HG03354 (cell line): ENCODE measurements around the gene TFE3.
"Not testable (repeated sequence)": the region's sequence is repeated elsewhere in the genome, so short reads cannot be mapped to it uniquely, and the experiment has no call there.

Source experiments
- ATAC-seq: cut with Tn5 transposase; IDR thresholded peaks from one replicate; pipeline ENCODE4 v1.9.1; 2021; ENCODE audit warnings: mild to moderate bottlenecking; ENCODE audit not compliant: unreplicated experiment, poor library complexity, severe bottlenecking

Gene TFE3

DNA sequence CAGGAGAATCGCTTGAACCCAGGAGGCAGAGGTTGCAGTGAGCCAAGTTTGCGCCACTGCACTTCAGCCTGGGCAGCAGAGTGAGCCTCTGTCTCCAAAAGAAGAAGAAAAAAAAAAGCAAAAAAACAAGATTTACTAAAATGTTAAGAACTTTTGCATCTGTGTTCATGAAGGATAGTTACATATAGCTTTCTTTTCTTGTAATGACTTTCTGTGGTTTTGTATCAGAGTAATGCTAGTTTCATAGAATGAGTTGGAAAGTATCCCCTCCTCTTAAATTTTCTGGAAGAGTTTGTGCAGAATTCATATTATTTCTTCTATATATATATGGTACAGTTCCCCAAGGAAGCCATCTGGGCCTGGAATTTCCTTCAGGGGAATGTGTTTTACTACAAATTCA lies 24.1 kb downstream of the TFE3 start:
- no peak for ATAC-seq

DNA sequence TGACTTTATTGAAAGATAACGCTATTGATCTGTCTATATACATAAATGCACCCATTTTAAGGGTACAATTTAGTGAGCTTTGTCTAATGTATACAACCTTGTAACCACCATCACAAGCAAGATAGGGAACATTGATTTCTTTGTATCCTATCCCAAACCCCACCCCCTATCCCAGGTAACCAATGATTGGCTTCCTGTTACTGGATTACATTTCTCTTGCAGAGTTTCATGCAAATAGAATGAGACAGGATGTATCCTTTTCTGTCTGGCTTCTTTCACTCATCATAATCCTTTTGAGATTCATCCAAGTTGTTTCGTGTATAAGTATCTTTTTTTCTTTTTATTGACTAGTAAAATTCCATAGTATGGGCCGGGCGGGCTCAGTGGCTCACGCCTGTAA lies 39.5 kb downstream of the TFE3 start:
- ATAC-seq = no peak

- peak; percentile 74 for ATAC-seq
Observed at GRCh38 chrX:49002091-49002935, 40.8 kb downstream of the TFE3 start, which contains the start of gene GRIPAP1. Gene GRIPAP1 (minus strand): TSS chrX:49002264. CDS start chrX:49002229, 35 bp downstream.

- peak; percentile 40 for ATAC-seq
Observed at GRCh38 chrX:49001521-49002090, 41.6 kb downstream of the TFE3 start.

- ATAC-seq = no peak
Observed at GRCh38 chrX:49000636-49001035, 42.5 kb downstream of the TFE3 start.

GRCh38 chrX:48999030-48999429 lies 44.1 kb downstream of the TFE3 start:
- ATAC-seq = no peak

GRCh38 chrX:48998391-48998790 lies 44.8 kb downstream of the TFE3 start:
- ATAC-seq = no peak

GRCh38 chrX:48997865-48998264 lies 45.3 kb downstream of the TFE3 start:
- ATAC-seq = no peak

DNA sequence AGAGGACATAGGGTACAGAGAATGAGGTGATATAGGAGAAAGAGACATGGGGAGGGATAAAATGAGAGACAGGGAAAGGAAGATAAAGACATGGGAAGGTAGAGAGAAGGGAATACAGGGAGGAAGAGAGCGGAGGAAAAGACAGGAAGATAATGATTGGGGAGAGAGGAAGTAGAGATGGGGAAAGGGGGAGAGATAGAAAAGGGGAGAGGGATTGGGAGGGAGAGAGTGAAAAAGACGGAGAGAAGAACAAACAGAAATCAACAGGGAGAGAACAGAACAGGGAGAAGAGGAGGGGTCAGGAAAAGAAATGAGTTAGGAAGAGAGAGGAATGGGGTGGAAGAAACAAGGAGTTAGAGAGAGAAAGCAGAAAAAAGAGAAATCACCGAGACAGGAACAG lies 45.7 kb downstream of the TFE3 start:
- ATAC-seq = no peak

- ATAC-seq = no peak
Observed at GRCh38 chrX:48996969-48997368, 46.2 kb downstream of the TFE3 start.

DNA sequence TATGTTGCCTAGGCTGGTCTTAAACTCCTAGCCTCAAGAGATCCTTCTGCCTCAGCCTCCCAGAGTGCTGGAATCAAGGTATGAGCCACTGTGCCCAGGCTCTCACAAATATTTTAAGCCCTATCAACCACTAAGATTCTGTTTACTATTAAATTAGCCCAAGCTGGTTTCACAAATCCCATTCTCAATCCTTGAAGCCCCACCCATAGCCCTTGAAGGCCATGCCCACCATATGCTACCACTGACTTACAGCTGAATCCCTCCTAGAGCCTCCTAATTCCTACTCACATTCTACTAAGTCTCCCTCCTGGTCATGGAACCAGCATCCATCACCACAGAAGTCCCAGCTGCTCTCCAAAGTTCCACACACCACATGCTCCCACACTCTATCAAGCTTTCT lies 50.8 kb downstream of the TFE3 start:
- no peak for ATAC-seq

DNA sequence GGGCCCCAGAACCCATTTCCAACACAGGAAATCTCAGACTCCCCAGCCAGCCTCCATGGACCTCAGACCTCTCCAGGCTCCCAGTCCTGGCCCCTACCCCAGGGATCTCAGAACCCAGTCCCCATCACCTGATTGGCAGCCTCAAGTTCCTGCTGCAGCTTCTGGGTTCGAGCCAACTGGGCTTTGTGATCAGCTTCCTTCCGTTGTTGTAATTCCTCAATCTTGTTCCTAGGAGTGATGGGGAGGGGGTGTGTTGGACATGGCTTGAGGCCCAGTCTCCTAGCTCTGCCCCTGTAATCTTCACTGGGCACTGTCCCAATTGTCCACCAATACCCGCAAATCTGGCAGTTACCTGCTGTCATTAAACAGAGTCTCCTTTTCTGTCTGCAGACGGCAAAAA lies 53.7 kb downstream of the TFE3 start:
- no peak for ATAC-seq

- ATAC-seq = no peak
Observed at GRCh38 chrX:48983896-48984295, 59.3 kb downstream of the TFE3 start.

- no peak for ATAC-seq
Observed at GRCh38 chrX:48983081-48983480, 60.1 kb downstream of the TFE3 start.

DNA sequence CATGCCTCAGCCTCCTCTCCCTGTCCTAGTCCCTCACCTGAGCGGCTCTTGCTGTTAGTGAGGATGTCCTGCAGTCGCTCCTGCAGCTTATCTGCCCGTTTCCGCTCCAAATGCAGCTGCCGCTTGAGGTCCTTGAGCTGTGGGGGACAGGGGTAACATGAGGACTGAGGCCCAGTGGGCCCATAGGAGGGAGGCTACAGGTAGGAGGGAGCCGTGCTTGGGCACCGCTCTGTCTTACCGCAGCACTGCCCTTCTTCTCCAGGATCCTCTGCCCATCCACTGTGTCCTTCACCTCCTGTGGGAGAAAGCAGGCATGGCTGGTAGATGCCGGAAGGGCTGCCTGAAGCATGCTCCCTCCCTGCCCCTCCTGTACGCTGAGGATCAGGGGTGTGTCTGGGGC lies 62.0 kb downstream of the TFE3 start:
- no peak for ATAC-seq

GRCh38 chrX:48980341-48980740 lies 62.8 kb downstream of the TFE3 start:
- ATAC-seq = not testable (repeated sequence)
